NCI-H2171 (cell line): ENCODE results near the gene AP2A2.

Experiments used
- DNase-seq: peaks from one replicate; lab custom pipeline; 2025; lab: John Stamatoyannopoulos, UW

Gene AP2A2

GRCh38 chr11:1030086-1030485 is 104.4 kb downstream of the AP2A2 start:
- DNase-seq, result no peak

GRCh38 chr11:1030556-1030955 is 104.9 kb downstream of the AP2A2 start:
- DNase-seq, result no peak

GRCh38 chr11:1031121-1031899 is 105.6 kb downstream of the AP2A2 start:
- no peak for DNase-seq

GRCh38 chr11:1032310-1032891 is 106.7 kb downstream of the AP2A2 start:
- DNase-seq, result no peak

GRCh38 chr11:1033016-1033798 is 107.5 kb downstream of the AP2A2 start:
- no peak for DNase-seq

GRCh38 chr11:1034001-1034400 is 108.3 kb downstream of the AP2A2 start:
- DNase-seq, result no peak

- DNase-seq, result no peak
Observed at GRCh38 chr11:1034456-1035295, 109.0 kb downstream of the AP2A2 start.

- no peak for DNase-seq
Observed at GRCh38 chr11:1035577-1036283, 110.1 kb downstream of the AP2A2 start.

GRCh38 chr11:1036303-1036923 is 110.7 kb downstream of the AP2A2 start, which contains the start of gene MUC6:
MUC6 (minus strand) TSS chr11:1036718; CDS start chr11:1036655, 63 bp downstream.
- no peak for DNase-seq

- DNase-seq, result no peak
Observed at GRCh38 chr11:1036931-1037330, 111.3 kb downstream of the AP2A2 start.

- no peak for DNase-seq
Observed at GRCh38 chr11:1037506-1038055, 111.9 kb downstream of the AP2A2 start.

GRCh38 chr11:1038361-1038760 is 112.7 kb downstream of the AP2A2 start:
- no peak for DNase-seq

- DNase-seq, result no peak
Observed at GRCh38 chr11:1038921-1039320, 113.3 kb downstream of the AP2A2 start.

GRCh38 chr11:1039481-1040427 is 114.1 kb downstream of the AP2A2 start:
- no peak for DNase-seq

- no peak for DNase-seq
Observed at GRCh38 chr11:1040428-1041148, 114.9 kb downstream of the AP2A2 start.

- no peak for DNase-seq
Observed at GRCh38 chr11:1041149-1041467, 115.4 kb downstream of the AP2A2 start.

- no peak for DNase-seq
Observed at GRCh38 chr11:1041471-1041870, 115.8 kb downstream of the AP2A2 start.

- DNase-seq, result no peak
Observed at GRCh38 chr11:1041936-1042608, 116.4 kb downstream of the AP2A2 start.
